ENCODE data around the gene PSG1. TPM values are rescaled to one million over a fixed set of nuclear protein-coding genes. Genes with fewer than 3 reads are reported as not detected.
"Not testable (repeated sequence)": the region's sequence is repeated elsewhere in the genome, so short reads cannot be mapped to it uniquely, and the experiment has no call there.

Gene PSG1
- total RNA-seq, 1 experiment from 2014 or later, result not detected

DNA sequence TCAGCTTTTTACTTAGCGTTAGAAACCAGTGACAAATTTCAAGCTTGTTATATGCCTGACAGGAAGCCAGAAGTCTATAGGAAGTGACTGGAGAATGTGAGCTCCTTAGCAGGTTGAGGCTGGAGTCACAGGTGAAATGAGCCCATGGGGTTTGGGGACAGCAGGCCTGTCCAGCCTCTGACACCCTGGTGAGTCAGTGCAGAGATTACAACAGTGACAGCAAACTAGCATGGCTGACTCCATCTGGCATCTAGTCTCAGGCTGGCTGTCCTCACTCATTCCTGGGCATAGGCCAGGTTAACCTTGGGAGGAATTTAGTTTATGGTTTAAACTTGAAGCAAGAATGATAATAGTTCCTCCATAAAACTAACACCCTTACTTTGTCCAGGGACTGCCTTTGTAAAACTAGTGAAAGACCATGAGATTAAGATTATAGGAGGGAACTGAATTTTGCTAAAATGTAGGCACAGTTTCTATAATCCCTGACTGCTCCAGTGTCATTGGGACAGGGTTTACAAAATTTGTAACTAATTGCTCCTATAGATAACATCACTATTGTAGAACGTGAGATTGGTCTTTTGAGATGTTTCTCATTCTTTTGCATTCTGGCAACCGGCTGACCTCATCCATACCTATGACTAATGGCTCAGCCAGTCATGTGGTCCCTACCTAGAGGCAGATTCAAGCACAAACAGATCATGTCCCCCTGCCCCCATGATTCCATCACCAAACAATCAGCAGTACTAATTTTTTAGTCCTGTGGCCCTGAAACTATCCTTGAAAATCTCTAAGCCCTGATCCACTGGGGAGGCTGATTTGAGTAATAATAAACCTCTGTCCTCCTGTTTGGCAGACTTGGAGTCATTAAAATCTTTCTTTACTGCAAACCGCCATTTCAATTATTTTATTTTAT lies 4.4 kb downstream of the PSG1 start:
- H2BK5ac ChIP-seq (ENCODE audit: insufficient read length, low read length); H3K14ac ChIP-seq (ENCODE audit: insufficient read depth, low read length); H3K79me1 ChIP-seq (ENCODE audit: insufficient read depth, low read depth, low read length, poor library complexity, severe bottlenecking); H2BK15ac ChIP-seq (ENCODE audit: low read depth, low read length); H3K4me1 Mint-ChIP-seq; H3K27ac Mint-ChIP-seq; H3K9ac ChIP-seq (ENCODE audit: extremely low read depth, insufficient read length, low read length); H3K4me3 Mint-ChIP-seq; H2AFZ ChIP-seq (ENCODE audit: low read length); H3K4ac ChIP-seq (ENCODE audit: low read depth, low read length); H4K5ac ChIP-seq (ENCODE audit: insufficient read length, low read depth, low read length); H3K23ac ChIP-seq (ENCODE audit: insufficient read length, low read depth, low read length); H3K27me3 ChIP-seq (ENCODE audit: insufficient read depth, low read length); H4K8ac ChIP-seq (replicated peaks; ENCODE audit: insufficient read length, low read depth, low read length); H3K27me3 Mint-ChIP-seq (ENCODE audit: low read depth); H2BK12ac ChIP-seq (ENCODE audit: insufficient read length, low read depth, low read length); H4K91ac ChIP-seq (ENCODE audit: insufficient read length, low read depth, low read length); H3K23me2 ChIP-seq (ENCODE audit: insufficient read length, low read depth, low read length, poor library complexity, severe bottlenecking); DNase-seq; H3K27ac ChIP-seq (ENCODE audit: insufficient read length, low read depth, low read length); H3K79me2 ChIP-seq (ENCODE audit: insufficient read depth, low read length); H3K56ac ChIP-seq (ENCODE audit: insufficient read length, low read depth, low read length); H3T11ph ChIP-seq (ENCODE audit: low read length); H3K18ac ChIP-seq (ENCODE audit: insufficient read length, low read depth, low read length); H3K4me1 ChIP-seq (ENCODE audit: insufficient read depth, low read length); H3K4me2 ChIP-seq (ENCODE audit: insufficient read depth, insufficient read length, low read length); H2AK5ac ChIP-seq (ENCODE audit: insufficient read length, low read length); H2BK120ac ChIP-seq (ENCODE audit: low read depth, low read length, poor library complexity, severe bottlenecking); H2BK20ac ChIP-seq (ENCODE audit: low read depth, low read length, poor library complexity, severe bottlenecking); H4K20me1 ChIP-seq (ENCODE audit: control insufficient read depth, insufficient read depth, insufficient read length): not testable (repeated sequence)
- Mint-ChIP-seq H3K36me3 (ENCODE audit: insufficient read depth in 1 of 3, low read depth in 3 of 3) (peaks cover 0 to 51% (median 12%) of the 10 kb centered on the region in 3 experiments; a peak in 5 of 7 replicates), H3K9me3 (peaks cover 94% of the 10 kb centered on the region in 2 experiments)
- peaks cover 76% of the 10 kb centered on the region for H3K9me3 ChIP-seq (ENCODE audit: control insufficient read depth, low read depth, low read length)
- WGBS (ENCODE audit: extremely low coverage, insufficient read length, low lambda C conversion rate), result no CpG with 5 or more reads among the region's 4 CpGs

GRCh38 chr19:42874136-42874535 lies 5.4 kb downstream of the PSG1 start:
- H3K9ac ChIP-seq (ENCODE audit: extremely low read depth, insufficient read length, low read length); H3K27ac ChIP-seq (ENCODE audit: insufficient read length, low read depth, low read length); H3K14ac ChIP-seq (ENCODE audit: insufficient read depth, low read length); H3K23me2 ChIP-seq (ENCODE audit: insufficient read length, low read depth, low read length, poor library complexity, severe bottlenecking); H2AK5ac ChIP-seq (ENCODE audit: insufficient read length, low read length); H3K4me1 ChIP-seq (ENCODE audit: insufficient read depth, low read length); H3K27me3 ChIP-seq (ENCODE audit: insufficient read depth, low read length); H3K79me2 ChIP-seq (ENCODE audit: insufficient read depth, low read length); DNase-seq; H2AFZ ChIP-seq (ENCODE audit: low read length); H2BK120ac ChIP-seq (ENCODE audit: low read depth, low read length, poor library complexity, severe bottlenecking); H3K4ac ChIP-seq (ENCODE audit: low read depth, low read length); H3K4me1 Mint-ChIP-seq; H2BK12ac ChIP-seq (ENCODE audit: insufficient read length, low read depth, low read length); H2BK20ac ChIP-seq (ENCODE audit: low read depth, low read length, poor library complexity, severe bottlenecking); H3K4me3 Mint-ChIP-seq; H4K8ac ChIP-seq (replicated peaks; ENCODE audit: insufficient read length, low read depth, low read length); H2BK5ac ChIP-seq (ENCODE audit: insufficient read length, low read length); H3K56ac ChIP-seq (ENCODE audit: insufficient read length, low read depth, low read length); H3K4me2 ChIP-seq (ENCODE audit: insufficient read depth, insufficient read length, low read length); H3K27me3 Mint-ChIP-seq (ENCODE audit: low read depth); H3K27ac Mint-ChIP-seq; H4K91ac ChIP-seq (ENCODE audit: insufficient read length, low read depth, low read length); H2BK15ac ChIP-seq (ENCODE audit: low read depth, low read length); H4K20me1 ChIP-seq (ENCODE audit: control insufficient read depth, insufficient read depth, insufficient read length); H3K18ac ChIP-seq (ENCODE audit: insufficient read length, low read depth, low read length); H3K79me1 ChIP-seq (ENCODE audit: insufficient read depth, low read depth, low read length, poor library complexity, severe bottlenecking); H3T11ph ChIP-seq (ENCODE audit: low read length); H4K5ac ChIP-seq (ENCODE audit: insufficient read length, low read depth, low read length); H3K23ac ChIP-seq (ENCODE audit: insufficient read length, low read depth, low read length): not testable (repeated sequence)
- WGBS (ENCODE audit: extremely low coverage, insufficient read length, low lambda C conversion rate), result no CpG with 5 or more reads among the region's 3 CpGs
- peaks cover 93% of the 10 kb centered on the region in 2 experiments for H3K9me3 Mint-ChIP-seq
- peaks cover 66% of the 10 kb centered on the region for H3K9me3 ChIP-seq (ENCODE audit: control insufficient read depth, low read depth, low read length)
- peaks cover 8 to 49% (median 15%) of the 10 kb centered on the region in 3 experiments; a peak in 6 of 7 replicates for H3K36me3 Mint-ChIP-seq (ENCODE audit: insufficient read depth in 1 of 3, low read depth in 3 of 3)

Measured in H9 (cell line).